GM19455 (cell line): Measurements from ENCODE around the gene CST4.
"Not testable (repeated sequence)": the region's sequence is repeated elsewhere in the genome, so short reads cannot be mapped to it uniquely, and the experiment has no call there.

ENCODE experiments used
- ATAC-seq: cut with Tn5 transposase; IDR thresholded peaks from one replicate; pipeline ENCODE4 v1.9.1; 2021; ENCODE audit not compliant: unreplicated experiment

CST4 gene

GRCh38 chr20:23662276-23662870, 26.5 kb downstream of the CST4 start:
- ATAC-seq: no peak

- ATAC-seq: no peak
Measured at GRCh38 chr20:23661002-23661429, 27.8 kb downstream of the CST4 start.

- no peak for ATAC-seq
Measured at GRCh38 chr20:23659989-23660837, 28.6 kb downstream of the CST4 start.

GRCh38 chr20:23659610-23659988, 29.2 kb downstream of the CST4 start:
- not testable (repeated sequence) for ATAC-seq

GRCh38 chr20:23658989-23659609, 29.7 kb downstream of the CST4 start:
- ATAC-seq: no peak

- ATAC-seq: no peak
Measured at GRCh38 chr20:23658336-23658735, 30.5 kb downstream of the CST4 start.

GRCh38 chr20:23657202-23657601, 31.6 kb downstream of the CST4 start:
- ATAC-seq: no peak

- no peak for ATAC-seq
Measured at GRCh38 chr20:23656372-23656771, 32.5 kb downstream of the CST4 start.

GRCh38 chr20:23655491-23656211, 33.2 kb downstream of the CST4 start:
- ATAC-seq: no peak

- ATAC-seq: no peak
Measured at GRCh38 chr20:23654717-23655116, 34.1 kb downstream of the CST4 start.

GRCh38 chr20:23654000-23654399, 34.8 kb downstream of the CST4 start:
- ATAC-seq: no peak

- ATAC-seq: no peak
Measured at GRCh38 chr20:23653400-23653938, 35.4 kb downstream of the CST4 start.

- no peak for ATAC-seq
Measured at GRCh38 chr20:23652926-23653325, 35.9 kb downstream of the CST4 start.

GRCh38 chr20:23652371-23652770, 36.5 kb downstream of the CST4 start:
- no peak for ATAC-seq

- no peak for ATAC-seq
Measured at GRCh38 chr20:23651117-23651516, 37.7 kb downstream of the CST4 start.

- no peak for ATAC-seq
Measured at GRCh38 chr20:23649830-23650417, 38.9 kb downstream of the CST4 start.

- no peak for ATAC-seq
Measured at GRCh38 chr20:23649242-23649641, 39.6 kb downstream of the CST4 start.

GRCh38 chr20:23647346-23647745, 41.5 kb downstream of the CST4 start:
- no peak for ATAC-seq

GRCh38 chr20:23646106-23646873, 42.5 kb downstream of the CST4 start:
- ATAC-seq: no peak

GRCh38 chr20:23645575-23645974, 43.3 kb downstream of the CST4 start:
- no peak for ATAC-seq
